GM23338 (cell line): ENCODE data around the gene CHMP4B. TPM values are rescaled to one million over a fixed set of nuclear protein-coding genes. Genes with fewer than 3 reads are reported as not detected.

Source experiments
- ATAC-seq: fragments of 200-7000 bp; cut with Tn5 transposase; 3 replicates; pipeline ENCODE4 v1.9.1; 2020
- DNase-seq: peaks from one replicate; pipeline ENCODE4 v3.0.0-alpha.2; 2015; ENCODE audit warnings: low spot score
- H2AFZ ChIP-seq: fragments of 200-600 bp; sonication (generic); 2 replicates; pipeline ENCODE4 v1.8.0; 2016; ENCODE audit warnings: antibody characterized with exemption, mild to moderate bottlenecking, moderate library complexity
- H3F3A ChIP-seq: fragments of 200-600 bp; sonication (generic); replicated peaks from 2 replicates; pipeline ENCODE4 v1.8.0; 2017; ENCODE audit warnings: antibody characterized with exemption, mixed run types, low read depth
- H3K27ac ChIP-seq: fragments of 200-600 bp; sonication (generic); 2 replicates; pipeline ENCODE4 v1.6.1; 2016; ENCODE audit warnings: low read depth
- H3K27me3 ChIP-seq: fragments of 200-600 bp; sonication (generic); 2 replicates; pipeline ENCODE4 v1.8.0; 2016; ENCODE audit warnings: mild to moderate bottlenecking, mixed run types, moderate library complexity; ENCODE audit not compliant: insufficient read depth
- H3K36me3 ChIP-seq: fragments of 200-600 bp; sonication (generic); 2 replicates; pipeline ENCODE4 v1.8.0; 2016; ENCODE audit warnings: mild to moderate bottlenecking; ENCODE audit not compliant: insufficient read depth
- H3K4me1 ChIP-seq: fragments of 200-600 bp; sonication (generic); 2 replicates; pipeline ENCODE4 v1.8.0; 2016; ENCODE audit warnings: mild to moderate bottlenecking, moderate library complexity; ENCODE audit not compliant: insufficient read depth
- H3K4me2 ChIP-seq: fragments of 200-600 bp; sonication (generic); 2 replicates; pipeline ENCODE4 v1.7.1; 2017; ENCODE audit warnings: mixed run types
- H3K4me3 ChIP-seq: fragments of 200-600 bp; sonication (generic); 2 replicates; pipeline ENCODE4 v1.6.1; 2016; ENCODE audit warnings: mixed run types
- H3K79me2 ChIP-seq: fragments of 200-600 bp; sonication (generic); replicated peaks from 2 replicates; pipeline ENCODE4 v1.8.0; 2017; ENCODE audit warnings: mild to moderate bottlenecking; ENCODE audit not compliant: insufficient read depth
- H3K9me2 ChIP-seq: fragments of 200-600 bp; sonication (generic); 2 replicates; pipeline ENCODE4 v1.8.0; 2017; ENCODE audit not compliant: insufficient read depth
- H4K20me1 ChIP-seq: fragments of 200-600 bp; sonication (generic); replicated peaks from 2 replicates; pipeline ENCODE4 v1.8.0; 2017; ENCODE audit warnings: mild to moderate bottlenecking; ENCODE audit not compliant: insufficient read depth
- H3K27ac Mint-ChIP-seq: 2 replicates; pipeline ENCODE4 v1.8.0; 2020; ENCODE audit warnings: inconsistent platforms, mild to moderate bottlenecking, moderate library complexity, mixed read lengths
- H3K27me3 Mint-ChIP-seq: 3 replicates; pipeline ENCODE4 v1.8.0; 2022; ENCODE audit warnings: low read depth, mild to moderate bottlenecking, moderate library complexity, mixed read lengths, inconsistent platforms; ENCODE audit not compliant: insufficient read depth, poor library complexity
- H3K36me3 Mint-ChIP-seq: 3 replicates; pipeline ENCODE4 v1.8.0; 2021; ENCODE audit warnings: low read depth, mild to moderate bottlenecking, inconsistent platforms, moderate library complexity, mixed read lengths
- H3K4me1 Mint-ChIP-seq: 3 replicates; pipeline ENCODE4 v1.8.0; 2020; ENCODE audit warnings: mild to moderate bottlenecking, inconsistent platforms, mixed read lengths
- H3K4me3 Mint-ChIP-seq: 3 replicates; pipeline ENCODE4 v1.8.0; 2021; ENCODE audit warnings: moderate library complexity, mild to moderate bottlenecking, inconsistent platforms, mixed read lengths
- H3K9me3 Mint-ChIP-seq: 3 replicates; pipeline ENCODE4 v1.8.0; 2020; ENCODE audit warnings: moderate library complexity, mild to moderate bottlenecking, inconsistent platforms, mixed read lengths
- CREB1 ChIP-seq: fragments of 250-450 bp; sonication (Bioruptor Pico); IDR thresholded peaks from 2 replicates; pipeline ENCODE4 v1.5.0; 2020; ENCODE audit warnings: low read depth, mild to moderate bottlenecking, moderate library complexity
- EZH2phosphoT487 ChIP-seq: fragments of 200-600 bp; sonication (generic); IDR thresholded peaks from one replicate; pipeline ENCODE4 v1.8.1; 2018; ENCODE audit warnings: antibody characterized with exemption; ENCODE audit not compliant: unreplicated experiment
- JUNB ChIP-seq: IDR thresholded peaks from one replicate; pipeline ENCODE4 v1.6.1; 2016; ENCODE audit warnings: antibody characterized with exemption; ENCODE audit not compliant: unreplicated experiment
- NANOG ChIP-seq: IDR thresholded peaks from 2 replicates; pipeline ENCODE4 v1.6.1; 2016; ENCODE audit warnings: antibody characterized with exemption, borderline replicate concordance
- POLR2AphosphoS5 ChIP-seq: IDR thresholded peaks from 2 replicates; pipeline ENCODE4 v1.6.1; 2016; ENCODE audit warnings: antibody characterized with exemption, low read depth
- STAT1 ChIP-seq: IDR thresholded peaks from one replicate; pipeline ENCODE4 v1.6.1; 2016; ENCODE audit warnings: antibody characterized with exemption; ENCODE audit not compliant: unreplicated experiment
- ZNF114 ChIP-seq: fragments of 250-450 bp; sonication (Bioruptor Pico); IDR thresholded peaks from 2 replicates; pipeline ENCODE4 v1.5.0; 2020; ENCODE audit warnings: mild to moderate bottlenecking, moderate library complexity
- ZNF331 ChIP-seq: fragments of 250-450 bp; sonication (Bioruptor Pico); IDR thresholded peaks from 2 replicates; pipeline ENCODE4 v1.5.0; 2020; ENCODE audit warnings: low read depth, mild to moderate bottlenecking, moderate library complexity
- polyA plus RNA-seq: library from polyadenylated mRNA; unstranded; fragments of >200 nt; fragmentation: Nextera tagmentation; extraction: Ambion mirVana; gene quantifications from 2 replicates; pipeline ENCODE4 v1.2.1, GENCODE V29; 2016
- total RNA-seq: library from RNA; depleted of rRNA; stranded (reverse); fragments of >200 nt; shearing (Covaris generic); gene quantifications from 2 replicates; pipeline ENCODE4 v1.2.3, GENCODE V29; 2014
- TF ChIP-seq, protein P1 (sequence below): fragments of 250-450 bp; sonication (Bioruptor Pico); IDR thresholded peaks from 2 replicates; pipeline ENCODE4 v1.5.0; 2020; ENCODE audit warnings: mild to moderate bottlenecking, moderate library complexity
- TF ChIP-seq, protein P2 (sequence below): IDR thresholded peaks from one replicate; pipeline ENCODE4 v1.6.1; 2018; ENCODE audit warnings: antibody characterized with exemption; ENCODE audit not compliant: unreplicated experiment
- TF ChIP-seq, protein P3 (sequence below): IDR thresholded peaks from 2 replicates; pipeline ENCODE4 v1.6.1; 2016; ENCODE audit warnings: antibody characterized with exemption

The CHMP4B gene
- total and polyA plus RNA-seq, 2 experiments from 2014 or later: 14.5 to 49.3 TPM

DNA sequence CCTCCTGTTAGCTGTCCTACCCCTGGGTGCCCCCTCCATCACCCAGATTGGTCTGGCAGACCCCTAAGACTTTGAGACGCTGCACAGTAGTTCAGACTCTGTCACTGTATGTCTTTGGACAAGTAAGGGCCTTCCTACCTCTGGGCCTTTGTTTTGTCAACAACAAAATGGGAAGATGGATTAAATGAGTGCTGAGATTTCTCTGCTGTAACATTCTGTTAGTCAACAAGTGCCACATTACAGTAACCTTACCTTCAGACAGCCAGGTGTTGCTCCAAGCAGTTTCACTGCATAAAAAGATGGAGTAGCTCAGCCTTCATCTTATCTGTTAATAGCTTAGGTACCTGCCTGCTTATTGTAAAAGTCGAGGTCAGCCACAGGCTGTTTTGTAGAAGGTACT, 16.0 kb downstream of the CHMP4B start:
- Histone ChIP-seq H2AFZ (no peak overlapping the region), H3K79me2 (peaks cover 96% of the 10 kb centered on the region), H3K27ac (0 out of 2 replicates have a peak overlapping the region, but pooled peaks have one; percentile 0), H3K4me3 (no peak overlapping the region), H3K4me1 (peaks cover 30% of the 10 kb centered on the region), H3F3A (0 out of 2 replicates have a peak, but pooled peaks cover 2% of the 10 kb centered on the region), H3K4me2 (no peak overlapping the region), H3K9me2 (0 out of 2 replicates have a peak, but pooled peaks cover 2% of the 10 kb centered on the region), H4K20me1 (peaks cover 63% of the 10 kb centered on the region), H3K36me3 (no peaks in the 10 kb centered on the region), H3K27me3 (no peaks in the 10 kb centered on the region)
- ATAC-seq: no peak
- Mint-ChIP-seq H3K27me3 (peaks cover 5% of the 10 kb centered on the region), H3K27ac (peak overlapping the region; percentile 34), H3K36me3 (no peaks in the 10 kb centered on the region), H3K9me3 (no peaks in the 10 kb centered on the region), H3K4me3 (no peak overlapping the region), H3K4me1 (peaks cover 49% of the 10 kb centered on the region)
- no peak for DNase-seq
- no peak for TF ChIP-seq ZNF114 (CRISPR knock-in tag)

DNA sequence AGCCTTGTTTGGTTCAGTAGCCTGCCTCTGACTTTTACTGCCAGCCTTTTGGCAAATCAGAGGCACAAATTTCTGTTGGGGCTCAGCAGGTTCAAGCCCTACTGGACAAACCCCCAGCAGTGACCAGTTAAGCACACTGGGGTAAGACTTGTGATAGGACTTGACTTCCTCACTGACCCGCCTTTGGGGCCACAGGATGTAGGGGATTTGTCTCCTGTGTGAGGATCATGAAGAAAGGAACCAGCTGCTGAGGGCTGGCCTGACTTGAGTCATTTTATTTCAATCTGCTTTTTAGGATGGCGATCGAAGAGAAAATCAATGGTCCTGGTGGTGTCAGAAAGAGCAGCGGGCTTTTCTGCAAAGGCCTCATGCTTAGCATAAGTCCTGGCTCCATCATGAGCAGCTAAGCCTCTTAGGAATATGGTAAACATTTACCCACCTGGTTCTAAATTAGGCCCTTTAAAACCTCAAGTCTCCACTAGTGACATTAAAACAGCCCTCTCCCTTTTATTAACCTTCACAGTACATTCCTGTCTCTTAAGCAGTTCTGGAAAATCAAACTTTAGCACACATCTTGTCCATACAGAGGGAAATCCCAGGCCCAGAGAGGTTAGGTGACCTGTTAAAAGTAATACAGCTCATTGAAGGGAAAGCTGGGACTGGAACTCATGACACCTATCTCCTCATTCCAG, 16.6 kb downstream of the CHMP4B start:
- no peaks in the 10 kb centered on the region for H3K27me3 ChIP-seq
- H3K27ac ChIP-seq: 0 out of 2 replicates have a peak overlapping the region, but pooled peaks have one; percentile 14
- peaks cover 65% of the 10 kb centered on the region for H4K20me1 ChIP-seq
- DNase-seq: no peak
- H3K4me3 ChIP-seq: no peak overlapping the region
- no peak overlapping the region for H3K4me2 ChIP-seq
- Mint-ChIP-seq H3K9me3 (no peaks in the 10 kb centered on the region), H3K4me1 (peaks cover 53% of the 10 kb centered on the region), H3K27ac (0 out of 2 replicates have a peak overlapping the region, but pooled peaks have one; percentile 2), H3K36me3 (no peaks in the 10 kb centered on the region), H3K4me3 (no peak overlapping the region), H3K27me3 (peaks cover 5% of the 10 kb centered on the region)
- no peaks in the 10 kb centered on the region for H3K36me3 ChIP-seq
- H3K4me1 ChIP-seq: peaks cover 36% of the 10 kb centered on the region
- H3F3A ChIP-seq: 0 out of 2 replicates have a peak, but pooled peaks cover 2% of the 10 kb centered on the region
- H3K79me2 ChIP-seq: peaks cover 96% of the 10 kb centered on the region
- ATAC-seq: no peak
- no peak overlapping the region for H2AFZ ChIP-seq
- 0 out of 2 replicates have a peak, but pooled peaks cover 2% of the 10 kb centered on the region for H3K9me2 ChIP-seq
- no peak for TF ChIP-seq CREB1 (CRISPR knock-in tag)
- TF ChIP-seq, protein P1, sequence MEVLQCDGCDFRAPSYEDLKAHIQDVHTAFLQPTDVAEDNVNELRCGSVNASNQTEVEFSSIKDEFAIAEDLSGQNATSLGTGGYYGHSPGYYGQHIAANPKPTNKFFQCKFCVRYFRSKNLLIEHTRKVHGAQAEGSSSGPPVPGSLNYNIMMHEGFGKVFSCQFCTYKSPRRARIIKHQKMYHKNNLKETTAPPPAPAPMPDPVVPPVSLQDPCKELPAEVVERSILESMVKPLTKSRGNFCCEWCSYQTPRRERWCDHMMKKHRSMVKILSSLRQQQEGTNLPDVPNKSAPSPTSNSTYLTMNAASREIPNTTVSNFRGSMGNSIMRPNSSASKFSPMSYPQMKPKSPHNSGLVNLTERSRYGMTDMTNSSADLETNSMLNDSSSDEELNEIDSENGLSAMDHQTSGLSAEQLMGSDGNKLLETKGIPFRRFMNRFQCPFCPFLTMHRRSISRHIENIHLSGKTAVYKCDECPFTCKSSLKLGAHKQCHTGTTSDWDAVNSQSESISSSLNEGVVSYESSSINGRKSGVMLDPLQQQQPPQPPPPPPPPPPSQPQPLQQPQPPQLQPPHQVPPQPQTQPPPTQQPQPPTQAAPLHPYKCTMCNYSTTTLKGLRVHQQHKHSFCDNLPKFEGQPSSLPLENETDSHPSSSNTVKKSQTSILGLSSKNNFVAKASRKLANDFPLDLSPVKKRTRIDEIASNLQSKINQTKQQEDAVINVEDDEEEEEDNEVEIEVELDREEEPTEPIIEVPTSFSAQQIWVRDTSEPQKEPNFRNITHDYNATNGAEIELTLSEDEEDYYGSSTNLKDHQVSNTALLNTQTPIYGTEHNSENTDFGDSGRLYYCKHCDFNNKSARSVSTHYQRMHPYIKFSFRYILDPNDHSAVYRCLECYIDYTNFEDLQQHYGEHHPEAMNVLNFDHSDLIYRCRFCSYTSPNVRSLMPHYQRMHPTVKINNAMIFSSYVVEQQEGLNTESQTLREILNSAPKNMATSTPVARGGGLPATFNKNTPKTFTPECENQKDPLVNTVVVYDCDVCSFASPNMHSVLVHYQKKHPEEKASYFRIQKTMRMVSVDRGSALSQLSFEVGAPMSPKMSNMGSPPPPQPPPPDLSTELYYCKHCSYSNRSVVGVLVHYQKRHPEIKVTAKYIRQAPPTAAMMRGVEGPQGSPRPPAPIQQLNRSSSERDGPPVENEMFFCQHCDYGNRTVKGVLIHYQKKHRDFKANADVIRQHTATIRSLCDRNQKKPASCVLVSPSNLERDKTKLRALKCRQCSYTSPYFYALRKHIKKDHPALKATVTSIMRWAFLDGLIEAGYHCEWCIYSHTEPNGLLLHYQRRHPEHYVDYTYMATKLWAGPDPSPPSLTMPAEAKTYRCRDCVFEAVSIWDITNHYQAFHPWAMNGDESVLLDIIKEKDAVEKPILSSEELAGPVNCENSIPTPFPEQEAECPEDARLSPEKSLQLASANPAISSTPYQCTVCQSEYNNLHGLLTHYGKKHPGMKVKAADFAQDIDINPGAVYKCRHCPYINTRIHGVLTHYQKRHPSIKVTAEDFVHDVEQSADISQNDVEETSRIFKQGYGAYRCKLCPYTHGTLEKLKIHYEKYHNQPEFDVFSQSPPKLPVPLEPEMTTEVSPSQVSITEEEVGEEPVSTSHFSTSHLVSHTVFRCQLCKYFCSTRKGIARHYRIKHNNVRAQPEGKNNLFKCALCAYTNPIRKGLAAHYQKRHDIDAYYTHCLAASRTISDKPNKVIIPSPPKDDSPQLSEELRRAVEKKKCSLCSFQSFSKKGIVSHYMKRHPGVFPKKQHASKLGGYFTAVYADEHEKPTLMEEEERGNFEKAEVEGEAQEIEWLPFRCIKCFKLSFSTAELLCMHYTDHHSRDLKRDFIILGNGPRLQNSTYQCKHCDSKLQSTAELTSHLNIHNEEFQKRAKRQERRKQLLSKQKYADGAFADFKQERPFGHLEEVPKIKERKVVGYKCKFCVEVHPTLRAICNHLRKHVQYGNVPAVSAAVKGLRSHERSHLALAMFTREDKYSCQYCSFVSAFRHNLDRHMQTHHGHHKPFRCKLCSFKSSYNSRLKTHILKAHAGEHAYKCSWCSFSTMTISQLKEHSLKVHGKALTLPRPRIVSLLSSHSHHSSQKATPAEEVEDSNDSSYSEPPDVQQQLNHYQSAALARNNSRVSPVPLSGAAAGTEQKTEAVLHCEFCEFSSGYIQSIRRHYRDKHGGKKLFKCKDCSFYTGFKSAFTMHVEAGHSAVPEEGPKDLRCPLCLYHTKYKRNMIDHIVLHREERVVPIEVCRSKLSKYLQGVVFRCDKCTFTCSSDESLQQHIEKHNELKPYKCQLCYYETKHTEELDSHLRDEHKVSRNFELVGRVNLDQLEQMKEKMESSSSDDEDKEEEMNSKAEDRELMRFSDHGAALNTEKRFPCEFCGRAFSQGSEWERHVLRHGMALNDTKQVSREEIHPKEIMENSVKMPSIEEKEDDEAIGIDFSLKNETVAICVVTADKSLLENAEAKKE (CRISPR knock-in tag): no peak
- TF ChIP-seq, protein P2, sequence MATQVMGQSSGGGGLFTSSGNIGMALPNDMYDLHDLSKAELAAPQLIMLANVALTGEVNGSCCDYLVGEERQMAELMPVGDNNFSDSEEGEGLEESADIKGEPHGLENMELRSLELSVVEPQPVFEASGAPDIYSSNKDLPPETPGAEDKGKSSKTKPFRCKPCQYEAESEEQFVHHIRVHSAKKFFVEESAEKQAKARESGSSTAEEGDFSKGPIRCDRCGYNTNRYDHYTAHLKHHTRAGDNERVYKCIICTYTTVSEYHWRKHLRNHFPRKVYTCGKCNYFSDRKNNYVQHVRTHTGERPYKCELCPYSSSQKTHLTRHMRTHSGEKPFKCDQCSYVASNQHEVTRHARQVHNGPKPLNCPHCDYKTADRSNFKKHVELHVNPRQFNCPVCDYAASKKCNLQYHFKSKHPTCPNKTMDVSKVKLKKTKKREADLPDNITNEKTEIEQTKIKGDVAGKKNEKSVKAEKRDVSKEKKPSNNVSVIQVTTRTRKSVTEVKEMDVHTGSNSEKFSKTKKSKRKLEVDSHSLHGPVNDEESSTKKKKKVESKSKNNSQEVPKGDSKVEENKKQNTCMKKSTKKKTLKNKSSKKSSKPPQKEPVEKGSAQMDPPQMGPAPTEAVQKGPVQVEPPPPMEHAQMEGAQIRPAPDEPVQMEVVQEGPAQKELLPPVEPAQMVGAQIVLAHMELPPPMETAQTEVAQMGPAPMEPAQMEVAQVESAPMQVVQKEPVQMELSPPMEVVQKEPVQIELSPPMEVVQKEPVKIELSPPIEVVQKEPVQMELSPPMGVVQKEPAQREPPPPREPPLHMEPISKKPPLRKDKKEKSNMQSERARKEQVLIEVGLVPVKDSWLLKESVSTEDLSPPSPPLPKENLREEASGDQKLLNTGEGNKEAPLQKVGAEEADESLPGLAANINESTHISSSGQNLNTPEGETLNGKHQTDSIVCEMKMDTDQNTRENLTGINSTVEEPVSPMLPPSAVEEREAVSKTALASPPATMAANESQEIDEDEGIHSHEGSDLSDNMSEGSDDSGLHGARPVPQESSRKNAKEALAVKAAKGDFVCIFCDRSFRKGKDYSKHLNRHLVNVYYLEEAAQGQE: no peak
- TF ChIP-seq NANOG: no peak
- TF ChIP-seq ZNF331 (CRISPR knock-in tag): no peak
- no peak for TF ChIP-seq STAT1
- TF ChIP-seq, protein P3, sequence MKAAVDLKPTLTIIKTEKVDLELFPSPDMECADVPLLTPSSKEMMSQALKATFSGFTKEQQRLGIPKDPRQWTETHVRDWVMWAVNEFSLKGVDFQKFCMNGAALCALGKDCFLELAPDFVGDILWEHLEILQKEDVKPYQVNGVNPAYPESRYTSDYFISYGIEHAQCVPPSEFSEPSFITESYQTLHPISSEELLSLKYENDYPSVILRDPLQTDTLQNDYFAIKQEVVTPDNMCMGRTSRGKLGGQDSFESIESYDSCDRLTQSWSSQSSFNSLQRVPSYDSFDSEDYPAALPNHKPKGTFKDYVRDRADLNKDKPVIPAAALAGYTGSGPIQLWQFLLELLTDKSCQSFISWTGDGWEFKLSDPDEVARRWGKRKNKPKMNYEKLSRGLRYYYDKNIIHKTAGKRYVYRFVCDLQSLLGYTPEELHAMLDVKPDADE: no peak
- no peak for TF ChIP-seq ZNF114 (CRISPR knock-in tag)
- TF ChIP-seq EZH2phosphoT487: no peak
- TF ChIP-seq POLR2AphosphoS5: no peak
- TF ChIP-seq JUNB: no peak
